D721Med (cell line): ENCODE data around the gene GJA8.
"Not testable (repeated sequence)": the region's sequence is repeated elsewhere in the genome, so short reads cannot be mapped to it uniquely, and the experiment has no call there.

ENCODE experiments used
- DNase-seq: peaks from one replicate; pipeline ENCODE4 v3.0.0; 2011; ENCODE audit warnings: low spot score; ENCODE audit not compliant: insufficient read length
- FAIRE-seq: peaks from 2 replicates; lab custom pipeline; 2011; peaks lifted over from hg19 to GRCh38; lab: Jason Lieb, UNC

The GJA8 gene

DNA sequence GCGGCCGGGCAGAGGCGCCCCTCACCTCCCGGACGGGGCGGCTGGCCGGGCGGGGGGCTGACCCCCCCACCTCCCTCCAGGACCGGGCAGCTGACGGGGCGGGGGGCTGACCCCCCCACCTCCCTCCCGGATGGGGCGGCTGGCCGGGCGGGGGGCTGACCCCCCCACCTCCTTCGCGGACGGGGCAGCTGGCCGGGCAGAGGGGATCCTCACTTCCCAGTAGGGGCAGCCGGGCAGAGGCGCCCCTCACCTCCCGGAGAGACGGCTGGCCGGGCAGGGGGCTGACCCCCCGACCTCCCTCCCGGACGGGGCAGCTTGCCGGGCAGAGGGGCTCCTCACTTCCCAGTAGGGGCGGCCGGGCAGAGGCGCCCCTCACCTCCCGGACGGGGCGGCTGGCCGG is 46.9 kb downstream of the GJA8 start:
- FAIRE-seq, DNase-seq: not testable (repeated sequence)
